Adrenal gland (tissue), 5 donors: ENCODE data around the gene RSRC2.
"Not testable (repeated sequence)": the region's sequence is repeated elsewhere in the genome, so short reads cannot be mapped to it uniquely, and the experiment has no call there.

Experiments used
- CTCF ChIP-seq, 6 experiments: fragments of 450-650 bp in 4 of 6; fragments of 200-600 bp in 2 of 6; sonication (generic) in 1 of 6; IDR thresholded peaks; 1 replicate in 5 of 6; 2 replicates in 1 of 6; pipeline versions ENCODE4 v1.5.1 to v1.8.0; 2016 to 2021; ENCODE audit warnings: antibody characterized with exemption in 6 of 6, mild to moderate bottlenecking in 2 of 6, moderate library complexity in 1 of 6
- POLR2A ChIP-seq, 2 donors: fragments of 450-650 bp; IDR thresholded peaks; one replicate each; pipeline ENCODE4 v1.6.1; 2017; ENCODE audit warnings: antibody characterized with exemption in 2 of 2, mild to moderate bottlenecking in 2 of 2, moderate library complexity in 1 of 2
- donor health status: DM: no; HTN: no; CAD: no.

DNA sequence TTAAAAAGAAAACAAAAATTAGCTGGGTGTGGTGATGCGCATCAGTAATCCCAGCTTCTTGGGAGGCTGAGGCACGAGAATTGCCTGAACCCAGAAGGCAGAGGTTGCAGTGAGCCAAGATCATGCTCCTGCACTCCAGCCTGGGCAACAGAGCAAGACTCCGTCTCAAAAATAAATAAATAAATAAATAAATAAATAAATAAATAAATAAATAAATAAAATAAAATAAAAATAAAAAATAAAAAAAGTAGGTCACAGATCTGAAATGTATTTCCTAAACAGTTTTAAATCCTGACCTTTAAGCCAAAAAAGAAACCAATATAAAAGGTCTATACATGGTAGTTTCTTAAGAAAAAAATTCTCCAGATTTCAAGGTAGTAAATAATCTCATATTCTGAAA, 13.7 kb downstream of the RSRC2 start:
- not testable (repeated sequence) for TF ChIP-seq CTCF, POLR2A (IDR thresholded peaks at IDR 0.05)
